GM15510 (cell line): ENCODE data around the gene STX17.

ENCODE experiments used
- POLR2A ChIP-seq: IDR thresholded peaks from 3 replicates; pipeline ENCODE4 v1.6.1; 2011; ENCODE audit warnings: borderline replicate concordance; ENCODE audit not compliant: insufficient read length; ENCODE audit errors: extremely low read depth

STX17 gene

GRCh38 chr9:99947395-99947794, 40.9 kb downstream of the STX17 start:
- TF ChIP-seq POLR2A = no peak

GRCh38 chr9:99948482-99948881, 42.0 kb downstream of the STX17 start:
- TF ChIP-seq POLR2A = no peak

GRCh38 chr9:99948896-99949295, 42.4 kb downstream of the STX17 start:
- no peak for TF ChIP-seq POLR2A

GRCh38 chr9:99953861-99954507, 47.5 kb downstream of the STX17 start:
- TF ChIP-seq POLR2A = no peak

- TF ChIP-seq POLR2A = no peak
These were observed 48.4 kb downstream of the STX17 start for GRCh38 chr9:99954819-99955218.

GRCh38 chr9:99955606-99956005, 49.2 kb downstream of the STX17 start:
- TF ChIP-seq POLR2A = no peak

GRCh38 chr9:99962680-99963261, 56.3 kb downstream of the STX17 start:
- no peak for TF ChIP-seq POLR2A

- no peak for TF ChIP-seq POLR2A
These were observed 57.9 kb downstream of the STX17 start for GRCh38 chr9:99964336-99964735.

- no peak for TF ChIP-seq POLR2A
These were observed 59.5 kb downstream of the STX17 start for GRCh38 chr9:99966001-99966400.

- TF ChIP-seq POLR2A = no peak
These were observed 60.3 kb downstream of the STX17 start for GRCh38 chr9:99966716-99967115.

- TF ChIP-seq POLR2A = no peak
These were observed 61.0 kb downstream of the STX17 start for GRCh38 chr9:99967457-99967856.

GRCh38 chr9:99970481-99970880, 64.0 kb downstream of the STX17 start:
- TF ChIP-seq POLR2A = no peak

GRCh38 chr9:99971410-99971809, 65.0 kb downstream of the STX17 start:
- TF ChIP-seq POLR2A = no peak

GRCh38 chr9:99973455-99973854, 67.0 kb downstream of the STX17 start:
- no peak for TF ChIP-seq POLR2A

GRCh38 chr9:99977033-99977792, 70.8 kb downstream of the STX17 start:
- TF ChIP-seq POLR2A = no peak

GRCh38 chr9:99978221-99978620, 71.8 kb downstream of the STX17 start:
- TF ChIP-seq POLR2A = no peak
